SKM-1 treated with dmso at 0.1 percent for 144 hours (cell line): Measurements from ENCODE around the gene FMOD.
"Not testable (repeated sequence)": the region's sequence is repeated elsewhere in the genome, so short reads cannot be mapped to it uniquely, and the experiment has no call there.

Experiments
- DNase-seq: peaks from one replicate; lab custom pipeline; 2025; ENCODE audit not compliant: unreplicated experiment; lab: John Stamatoyannopoulos, UW

Gene FMOD

GRCh38 chr1:203326830-203327683, 23.9 kb downstream of the FMOD start:
- DNase-seq, result peak; percentile 93

GRCh38 chr1:203325418-203326091, 25.4 kb downstream of the FMOD start:
- peak; percentile 70 for DNase-seq

- DNase-seq, result no peak
Measured at GRCh38 chr1:203325026-203325417, 25.9 kb downstream of the FMOD start.

- DNase-seq, result peak; percentile 57
Measured at GRCh38 chr1:203324105-203325025, 26.6 kb downstream of the FMOD start.

- no peak for DNase-seq
Measured at GRCh38 chr1:203323587-203323986, 27.3 kb downstream of the FMOD start.

- no peak for DNase-seq
Measured at GRCh38 chr1:203322500-203323179, 28.3 kb downstream of the FMOD start.

- DNase-seq, result no peak
Measured at GRCh38 chr1:203321273-203322052, 29.5 kb downstream of the FMOD start.

GRCh38 chr1:203320591-203321272, 30.2 kb downstream of the FMOD start:
- peak; percentile 88 for DNase-seq

DNA sequence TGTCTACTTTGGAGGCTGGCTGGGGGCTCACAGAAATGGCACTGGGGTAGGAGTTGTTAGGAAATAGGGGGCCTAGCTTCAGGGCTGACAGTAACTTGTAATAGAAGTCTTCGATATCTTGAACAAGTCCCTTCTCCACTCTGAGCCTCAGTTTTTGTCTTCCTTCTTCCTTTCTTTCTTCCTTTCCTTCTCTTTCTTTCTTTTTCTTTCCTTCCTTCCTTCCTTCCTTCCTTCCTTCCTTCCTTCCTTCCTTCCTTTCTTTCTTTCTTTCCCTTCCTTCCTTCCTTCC, 32.7 kb downstream of the FMOD start:
- DNase-seq, result no peak

- DNase-seq, result no peak
Measured at GRCh38 chr1:203317429-203318228, 33.3 kb downstream of the FMOD start.

GRCh38 chr1:203316626-203317093, 34.3 kb downstream of the FMOD start:
- DNase-seq, result no peak

DNA sequence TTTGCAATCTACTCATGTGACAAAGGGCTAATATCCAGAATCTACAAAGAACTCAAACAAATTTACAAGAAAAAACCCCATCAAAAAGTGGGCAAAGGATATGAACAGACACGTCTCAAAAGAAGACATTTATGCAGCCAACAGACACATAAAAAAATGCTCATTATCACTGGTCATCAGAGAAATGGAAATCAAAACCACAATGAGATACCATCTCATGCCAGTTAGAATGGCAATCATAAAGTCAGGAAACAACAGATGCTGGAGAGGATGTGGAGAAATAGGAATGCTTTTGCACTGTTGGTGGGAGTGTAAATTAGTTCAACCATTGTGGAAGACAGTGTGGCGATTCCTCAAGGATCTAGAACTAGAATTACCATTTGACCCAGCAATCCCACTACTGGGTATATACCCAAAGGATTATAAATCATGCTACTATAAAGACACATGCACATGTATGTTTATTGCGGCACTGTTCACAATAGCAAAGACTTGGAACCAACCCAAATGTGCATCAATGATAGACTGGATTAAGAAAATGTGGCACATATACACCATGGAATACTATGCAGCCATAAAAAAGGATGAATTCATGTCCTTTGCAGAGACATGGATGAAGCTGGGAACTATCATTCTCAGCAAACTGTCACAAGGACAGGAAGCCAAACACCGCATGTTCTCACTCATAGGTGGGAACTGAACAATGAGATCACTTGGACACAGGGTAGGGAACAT, 36.7 kb downstream of the FMOD start:
- not testable (repeated sequence) for DNase-seq

- no peak for DNase-seq
Measured at GRCh38 chr1:203311368-203312301, 39.3 kb downstream of the FMOD start.

- DNase-seq, result no peak
Measured at GRCh38 chr1:203308923-203309331, 42.0 kb downstream of the FMOD start.

- DNase-seq, result no peak
Measured at GRCh38 chr1:203308328-203308922, 42.5 kb downstream of the FMOD start.

- no peak for DNase-seq
Measured at GRCh38 chr1:203307641-203308126, 43.2 kb downstream of the FMOD start.
